MM.1S (cell line): Measurements from ENCODE around the gene PBXIP1.

Experiments
- CTCF ChIP-seq: fragments of 300-600 bp; sonication (generic); IDR thresholded peaks from 2 replicates; pipeline ENCODE4 v1.5.1; 2016; ENCODE audit warnings: antibody characterized with exemption, low read length, mixed read lengths
- EZH2 ChIP-seq: fragments of 300-600 bp; sonication (generic); optimal IDR thresholded peaks from 2 replicates; pipeline ENCODE3; 2017; ENCODE audit warnings: low read depth, mild to moderate bottlenecking, antibody characterized with exemption, low read length, mixed read lengths
- EZH2phosphoT487 ChIP-seq: fragments of 300-600 bp; sonication (generic); IDR thresholded peaks from 2 replicates; pipeline ENCODE4 v1.6.1; 2018; ENCODE audit warnings: antibody characterized with exemption, low read length

- TF ChIP-seq CTCF (no peak), EZH2phosphoT487 (no peak), EZH2 (no peak)
Observed at GRCh38 chr1:154982897-154983648, 27.2 kb upstream of the PBXIP1 start, which contains the start of gene FLAD1.
